GM19463 (cell line): Measurements from ENCODE around the gene CDC6.

ENCODE experiments used
- ATAC-seq: cut with Tn5 transposase; IDR thresholded peaks from one replicate; pipeline ENCODE4 v1.9.1; 2021; ENCODE audit warnings: mild to moderate bottlenecking, moderate library complexity; ENCODE audit not compliant: unreplicated experiment

The CDC6 gene

GRCh38 chr17:40338941-40339649, 51.4 kb downstream of the CDC6 start:
- ATAC-seq: no peak

GRCh38 chr17:40340327-40340726, 52.6 kb downstream of the CDC6 start:
- no peak for ATAC-seq

- peak; percentile 75 for ATAC-seq
These were observed 53.5 kb downstream of the CDC6 start for GRCh38 chr17:40340880-40341807.

DNA sequence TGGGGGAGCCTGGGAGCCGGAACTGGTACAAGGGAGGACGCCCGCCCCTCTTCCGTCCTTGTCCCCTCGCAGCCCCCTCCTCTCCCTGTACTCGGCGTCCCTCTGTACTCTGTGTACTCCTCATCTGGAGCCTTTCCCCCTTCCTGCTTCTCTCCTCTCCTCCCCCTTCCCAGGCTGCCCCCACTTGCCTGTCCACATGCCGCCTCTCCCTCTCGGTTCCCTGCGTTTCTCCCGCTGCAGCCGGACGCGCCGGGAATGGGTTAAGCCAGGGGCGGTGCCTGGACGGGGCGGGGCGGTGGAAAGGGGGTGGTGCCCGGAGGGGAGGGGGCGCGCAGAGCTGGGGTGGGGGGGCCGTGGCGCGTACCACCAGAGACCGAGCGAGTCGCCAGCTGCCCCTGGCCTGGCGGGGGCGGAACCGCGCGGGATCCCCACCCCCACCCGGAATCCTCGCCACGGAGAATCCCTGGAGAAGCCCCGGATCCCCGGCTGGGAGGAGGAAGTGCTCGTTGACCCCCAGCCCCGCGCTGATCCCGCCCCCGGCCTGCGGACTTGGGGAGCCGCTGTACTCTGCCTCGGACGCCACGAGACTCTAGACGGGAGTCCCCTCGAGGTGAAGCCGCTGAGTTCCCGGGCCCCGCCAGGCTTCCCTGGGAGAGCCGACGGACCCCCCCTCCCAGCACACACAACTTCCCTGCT, 54.3 kb downstream of the CDC6 start:
- ATAC-seq: no peak

- no peak for ATAC-seq
These were observed 55.0 kb downstream of the CDC6 start for GRCh38 chr17:40342504-40343218.

DNA sequence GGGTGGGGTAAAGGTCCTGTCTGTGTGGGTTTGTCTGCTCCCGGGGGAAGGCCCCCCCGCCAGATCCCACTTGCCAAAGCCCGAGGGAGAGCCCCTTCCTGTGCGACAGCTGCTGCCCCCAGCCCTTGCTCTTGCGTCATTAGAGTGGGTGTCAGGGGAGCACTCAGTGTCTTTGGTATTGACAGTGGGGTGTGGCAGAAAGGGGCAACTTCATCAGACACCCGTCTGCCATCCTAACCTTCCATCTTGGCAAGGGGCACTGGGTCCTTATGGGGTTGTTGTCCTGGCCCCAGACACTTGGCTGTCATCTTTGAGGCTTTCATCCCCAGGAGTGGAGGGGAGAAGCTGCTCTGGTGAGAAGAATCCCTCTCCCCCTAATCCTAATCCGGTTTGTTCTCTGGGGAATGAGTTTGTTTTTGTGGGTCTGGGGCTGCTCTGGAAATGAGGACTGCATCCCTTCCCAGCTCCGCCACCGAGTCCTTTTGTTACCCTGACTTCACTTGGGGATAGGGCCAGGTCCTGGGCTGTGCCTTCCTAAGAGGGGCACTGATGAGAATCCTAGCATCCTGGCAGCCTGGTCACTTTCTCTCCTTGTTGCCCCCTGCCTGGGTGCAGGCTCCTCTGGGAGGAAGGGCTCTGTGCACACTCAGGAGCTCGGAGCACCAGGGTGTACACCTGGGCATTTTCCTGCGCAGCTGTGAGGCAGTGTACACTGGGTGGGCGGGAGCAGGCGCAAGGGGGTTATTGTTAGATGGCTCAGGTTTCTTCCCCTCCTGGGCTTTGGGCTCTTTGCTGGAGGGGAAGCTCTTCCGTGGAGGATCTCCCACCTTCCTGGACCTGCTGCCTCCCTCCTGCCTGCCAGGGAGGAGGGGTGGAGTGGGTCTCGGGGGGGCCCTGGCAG, 55.8 kb downstream of the CDC6 start:
- ATAC-seq: no peak

GRCh38 chr17:40344421-40345160, 56.9 kb downstream of the CDC6 start:
- ATAC-seq: no peak

- ATAC-seq: no peak
These were observed 57.7 kb downstream of the CDC6 start for GRCh38 chr17:40345161-40345993.

DNA sequence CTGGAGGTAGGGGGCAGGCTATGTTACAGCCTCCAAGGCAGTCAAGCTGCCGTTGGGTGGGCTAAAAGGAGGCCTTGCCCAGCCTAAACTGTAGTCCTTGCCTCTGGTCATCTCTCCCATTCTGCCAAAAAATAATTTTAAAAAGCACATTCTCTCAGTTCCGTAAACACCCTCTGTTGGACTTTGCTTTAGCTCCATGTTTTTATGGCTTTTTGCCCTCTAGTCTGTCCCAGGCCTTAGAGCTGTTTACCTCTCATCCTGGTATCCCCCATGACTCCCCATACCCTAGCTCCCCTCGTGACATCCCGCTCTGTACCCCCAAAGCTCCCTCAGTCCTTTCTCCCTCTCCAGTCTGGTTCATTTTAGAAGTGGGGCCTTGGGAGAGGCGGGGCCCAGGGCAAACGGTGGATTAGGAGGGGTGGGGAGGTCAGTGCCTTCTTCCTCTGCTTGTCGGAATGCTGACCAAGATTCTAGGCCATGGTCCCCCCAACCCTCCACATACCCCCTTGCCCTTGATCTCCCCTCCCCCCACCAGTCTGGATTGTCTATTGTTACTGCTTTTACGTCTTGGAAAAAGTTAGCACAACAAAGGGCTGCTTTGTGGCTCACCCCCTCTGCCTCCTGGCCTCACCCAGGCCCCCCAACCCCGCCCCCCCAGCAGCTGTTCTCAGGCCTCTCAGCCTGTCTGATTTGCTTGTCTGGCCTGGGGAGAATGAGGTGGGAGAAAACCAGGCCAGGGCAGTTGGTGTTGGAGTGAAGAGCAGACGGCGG, 58.5 kb downstream of the CDC6 start:
- ATAC-seq: no peak

GRCh38 chr17:40346765-40347158, 59.1 kb downstream of the CDC6 start:
- ATAC-seq: no peak

- ATAC-seq: no peak
These were observed 59.8 kb downstream of the CDC6 start for GRCh38 chr17:40347319-40348135.

DNA sequence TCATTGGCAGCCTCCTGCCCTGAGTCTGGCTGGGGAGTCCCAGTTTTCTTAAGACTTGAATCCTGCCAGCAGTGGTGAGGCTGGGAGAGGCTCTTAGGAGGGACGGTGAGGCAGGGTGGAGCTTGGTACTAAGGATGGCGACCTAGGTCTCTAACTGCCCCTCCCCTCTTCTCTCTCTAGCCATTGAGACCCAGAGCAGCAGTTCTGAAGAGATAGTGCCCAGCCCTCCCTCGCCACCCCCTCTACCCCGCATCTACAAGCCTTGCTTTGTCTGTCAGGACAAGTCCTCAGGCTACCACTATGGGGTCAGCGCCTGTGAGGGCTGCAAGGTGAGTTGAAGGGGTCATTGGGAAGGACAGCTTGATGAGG, 60.4 kb downstream of the CDC6 start:
- ATAC-seq: no peak

DNA sequence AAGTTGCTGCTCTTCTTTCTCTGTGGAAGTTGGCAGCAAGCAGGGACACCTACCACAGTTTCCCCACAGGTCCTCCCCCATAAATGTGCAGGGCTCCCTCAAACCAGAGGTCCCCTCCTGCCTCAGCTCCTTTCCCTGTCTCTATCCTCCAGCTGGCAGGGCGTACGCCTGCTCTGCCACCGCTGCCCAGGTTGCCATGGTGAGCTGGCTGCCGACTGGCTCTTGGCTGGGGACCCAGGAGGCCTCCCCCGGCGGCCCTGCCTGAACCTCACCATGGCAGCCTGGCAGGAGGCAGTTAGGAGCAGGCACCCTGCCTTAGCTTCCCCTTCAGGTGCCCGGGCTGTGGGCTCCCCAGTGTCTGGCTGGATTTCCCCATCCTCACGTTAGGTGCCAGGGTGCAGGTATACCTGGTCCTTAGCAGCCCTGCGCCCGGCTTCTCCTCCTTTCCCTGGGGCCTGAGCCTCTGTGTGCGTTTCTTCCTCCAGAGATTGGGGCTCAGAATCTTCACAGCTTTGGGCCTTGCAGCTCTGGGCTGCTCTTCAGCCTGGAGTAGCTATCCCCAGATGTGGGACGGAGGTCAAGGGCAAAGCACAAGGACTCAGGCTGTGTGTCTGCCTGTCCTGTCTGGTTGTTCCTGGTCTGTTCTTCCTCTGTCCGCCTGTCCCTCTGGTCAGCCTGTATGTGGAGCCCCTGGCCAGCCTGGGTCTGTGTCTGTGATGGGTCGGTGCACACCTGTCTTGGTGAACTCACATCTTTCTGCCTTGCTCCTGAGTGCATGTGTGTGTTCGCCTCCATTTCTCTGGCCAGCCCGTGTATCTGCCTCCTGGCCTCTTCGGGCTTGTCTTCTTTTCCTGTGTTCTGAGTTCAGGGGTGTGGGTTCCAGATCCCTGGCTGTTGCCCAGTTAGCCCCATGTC, 61.1 kb downstream of the CDC6 start:
- no peak for ATAC-seq

GRCh38 chr17:40349477-40349894, 61.8 kb downstream of the CDC6 start:
- ATAC-seq: no peak

DNA sequence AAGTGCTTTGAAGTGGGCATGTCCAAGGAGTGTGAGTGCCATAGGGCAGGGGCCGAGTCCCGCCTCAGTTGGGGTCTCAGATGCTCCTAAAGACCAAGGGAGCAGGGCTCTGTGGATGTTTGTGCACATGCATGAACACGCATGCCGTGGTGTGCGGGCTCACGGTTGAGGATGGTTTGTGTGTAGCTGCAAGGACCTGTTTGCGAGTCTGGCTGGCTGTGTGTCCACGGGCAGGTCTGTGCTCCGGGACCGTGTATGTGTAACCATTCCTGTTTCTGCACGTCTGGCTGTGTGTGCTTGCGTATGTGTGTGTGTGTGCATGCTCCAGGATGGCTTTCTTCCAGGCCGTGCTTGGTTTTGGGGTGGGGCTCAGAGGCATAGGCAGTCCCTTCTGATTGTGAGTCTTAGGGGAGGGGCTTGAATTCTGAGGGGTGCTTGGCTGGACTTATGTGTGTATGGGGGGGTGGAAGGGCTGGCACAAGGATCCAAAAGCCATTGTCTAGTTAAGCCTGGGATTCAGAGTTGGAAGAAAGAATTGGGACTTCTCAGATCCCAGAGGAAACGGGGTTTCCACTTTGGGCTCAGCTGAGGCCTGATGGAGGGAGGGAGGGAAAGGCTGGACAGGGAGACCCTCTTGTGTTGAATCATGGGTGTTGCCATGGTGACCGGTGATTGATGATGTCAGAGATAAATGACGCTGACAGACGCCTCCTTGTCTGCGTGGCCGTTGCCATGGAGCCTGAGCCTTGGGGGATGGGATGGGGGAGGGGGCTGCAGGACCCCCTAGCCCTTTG, 62.4 kb downstream of the CDC6 start:
- no peak for ATAC-seq
